H1 (cell line): ENCODE results near the gene OOSP4A. TPM values are rescaled to one million over a fixed set of nuclear protein-coding genes. Genes with fewer than 3 reads are reported as not detected.

Experiments used
- BCL11A ChIP-seq, 2 experiments: IDR thresholded peaks; one replicate each; pipeline ENCODE4 v1.6.1; 2011; ENCODE audit warnings: low read depth in 2 of 2, low read length in 2 of 2, mild to moderate bottlenecking in 2 of 2
- CHD1 ChIP-seq: IDR thresholded peaks from 2 replicates; pipeline ENCODE4 v1.6.1; 2012; ENCODE audit warnings: low read depth, low read length, improper control_type of control experiment
- TAF1 ChIP-seq: IDR thresholded peaks from 2 replicates; pipeline ENCODE4 v1.6.1; 2011; ENCODE audit warnings: mild to moderate bottlenecking, low read depth, low read length
- polyA plus RNA-seq, 7 experiments: library from polyadenylated mRNA; depleted of rRNA in 3 of 7; stranded (reverse) in 5 of 7; unstranded in 2 of 7; fragments of >200 nt in 5 of 7; fragments of 200-250 nt in 2 of 7; gene quantifications; 1 replicate in 5 of 7; 2 replicates in 1 of 7; 4 replicates in 1 of 7; pipeline versions ENCODE4 v1.2.1 to v1.2.3, GENCODE V29; 2011 to 2013; ENCODE audit warnings: missing spikeins in 2 of 7, mixed read lengths in 2 of 7
- total RNA-seq: library from RNA; stranded (reverse); fragmentation: NEBNext Ultra II Directional; extraction: Animal tissue kit (Norgen Biotek cat#: 25700); gene quantifications from 2 replicates; pipeline ENCODE4 v1.2.1, GENCODE V29; 2021
- TF ChIP-seq, protein P1 (sequence below): fragments of 300-600 bp; sonication (generic); IDR thresholded peaks from 2 replicates; pipeline ENCODE4 v1.7.1; 2012; ENCODE audit warnings: low read length, moderate library complexity, mild to moderate bottlenecking, inconsistent platforms; ENCODE audit not compliant: insufficient replicate concordance

The OOSP4A gene
- total and polyA plus RNA-seq, 2 of the 8 experiments (the other 6 are each of a cell fraction or from before 2014, with no cell fraction given): not detected

- TF ChIP-seq TAF1 (no peak), BCL11A (IDR thresholded peaks at IDR 0.05; ENCODE audit: low read depth in 2 of 2, low read length in 2 of 2) (no peak), CHD1 (no peak)
- TF ChIP-seq, protein P1, sequence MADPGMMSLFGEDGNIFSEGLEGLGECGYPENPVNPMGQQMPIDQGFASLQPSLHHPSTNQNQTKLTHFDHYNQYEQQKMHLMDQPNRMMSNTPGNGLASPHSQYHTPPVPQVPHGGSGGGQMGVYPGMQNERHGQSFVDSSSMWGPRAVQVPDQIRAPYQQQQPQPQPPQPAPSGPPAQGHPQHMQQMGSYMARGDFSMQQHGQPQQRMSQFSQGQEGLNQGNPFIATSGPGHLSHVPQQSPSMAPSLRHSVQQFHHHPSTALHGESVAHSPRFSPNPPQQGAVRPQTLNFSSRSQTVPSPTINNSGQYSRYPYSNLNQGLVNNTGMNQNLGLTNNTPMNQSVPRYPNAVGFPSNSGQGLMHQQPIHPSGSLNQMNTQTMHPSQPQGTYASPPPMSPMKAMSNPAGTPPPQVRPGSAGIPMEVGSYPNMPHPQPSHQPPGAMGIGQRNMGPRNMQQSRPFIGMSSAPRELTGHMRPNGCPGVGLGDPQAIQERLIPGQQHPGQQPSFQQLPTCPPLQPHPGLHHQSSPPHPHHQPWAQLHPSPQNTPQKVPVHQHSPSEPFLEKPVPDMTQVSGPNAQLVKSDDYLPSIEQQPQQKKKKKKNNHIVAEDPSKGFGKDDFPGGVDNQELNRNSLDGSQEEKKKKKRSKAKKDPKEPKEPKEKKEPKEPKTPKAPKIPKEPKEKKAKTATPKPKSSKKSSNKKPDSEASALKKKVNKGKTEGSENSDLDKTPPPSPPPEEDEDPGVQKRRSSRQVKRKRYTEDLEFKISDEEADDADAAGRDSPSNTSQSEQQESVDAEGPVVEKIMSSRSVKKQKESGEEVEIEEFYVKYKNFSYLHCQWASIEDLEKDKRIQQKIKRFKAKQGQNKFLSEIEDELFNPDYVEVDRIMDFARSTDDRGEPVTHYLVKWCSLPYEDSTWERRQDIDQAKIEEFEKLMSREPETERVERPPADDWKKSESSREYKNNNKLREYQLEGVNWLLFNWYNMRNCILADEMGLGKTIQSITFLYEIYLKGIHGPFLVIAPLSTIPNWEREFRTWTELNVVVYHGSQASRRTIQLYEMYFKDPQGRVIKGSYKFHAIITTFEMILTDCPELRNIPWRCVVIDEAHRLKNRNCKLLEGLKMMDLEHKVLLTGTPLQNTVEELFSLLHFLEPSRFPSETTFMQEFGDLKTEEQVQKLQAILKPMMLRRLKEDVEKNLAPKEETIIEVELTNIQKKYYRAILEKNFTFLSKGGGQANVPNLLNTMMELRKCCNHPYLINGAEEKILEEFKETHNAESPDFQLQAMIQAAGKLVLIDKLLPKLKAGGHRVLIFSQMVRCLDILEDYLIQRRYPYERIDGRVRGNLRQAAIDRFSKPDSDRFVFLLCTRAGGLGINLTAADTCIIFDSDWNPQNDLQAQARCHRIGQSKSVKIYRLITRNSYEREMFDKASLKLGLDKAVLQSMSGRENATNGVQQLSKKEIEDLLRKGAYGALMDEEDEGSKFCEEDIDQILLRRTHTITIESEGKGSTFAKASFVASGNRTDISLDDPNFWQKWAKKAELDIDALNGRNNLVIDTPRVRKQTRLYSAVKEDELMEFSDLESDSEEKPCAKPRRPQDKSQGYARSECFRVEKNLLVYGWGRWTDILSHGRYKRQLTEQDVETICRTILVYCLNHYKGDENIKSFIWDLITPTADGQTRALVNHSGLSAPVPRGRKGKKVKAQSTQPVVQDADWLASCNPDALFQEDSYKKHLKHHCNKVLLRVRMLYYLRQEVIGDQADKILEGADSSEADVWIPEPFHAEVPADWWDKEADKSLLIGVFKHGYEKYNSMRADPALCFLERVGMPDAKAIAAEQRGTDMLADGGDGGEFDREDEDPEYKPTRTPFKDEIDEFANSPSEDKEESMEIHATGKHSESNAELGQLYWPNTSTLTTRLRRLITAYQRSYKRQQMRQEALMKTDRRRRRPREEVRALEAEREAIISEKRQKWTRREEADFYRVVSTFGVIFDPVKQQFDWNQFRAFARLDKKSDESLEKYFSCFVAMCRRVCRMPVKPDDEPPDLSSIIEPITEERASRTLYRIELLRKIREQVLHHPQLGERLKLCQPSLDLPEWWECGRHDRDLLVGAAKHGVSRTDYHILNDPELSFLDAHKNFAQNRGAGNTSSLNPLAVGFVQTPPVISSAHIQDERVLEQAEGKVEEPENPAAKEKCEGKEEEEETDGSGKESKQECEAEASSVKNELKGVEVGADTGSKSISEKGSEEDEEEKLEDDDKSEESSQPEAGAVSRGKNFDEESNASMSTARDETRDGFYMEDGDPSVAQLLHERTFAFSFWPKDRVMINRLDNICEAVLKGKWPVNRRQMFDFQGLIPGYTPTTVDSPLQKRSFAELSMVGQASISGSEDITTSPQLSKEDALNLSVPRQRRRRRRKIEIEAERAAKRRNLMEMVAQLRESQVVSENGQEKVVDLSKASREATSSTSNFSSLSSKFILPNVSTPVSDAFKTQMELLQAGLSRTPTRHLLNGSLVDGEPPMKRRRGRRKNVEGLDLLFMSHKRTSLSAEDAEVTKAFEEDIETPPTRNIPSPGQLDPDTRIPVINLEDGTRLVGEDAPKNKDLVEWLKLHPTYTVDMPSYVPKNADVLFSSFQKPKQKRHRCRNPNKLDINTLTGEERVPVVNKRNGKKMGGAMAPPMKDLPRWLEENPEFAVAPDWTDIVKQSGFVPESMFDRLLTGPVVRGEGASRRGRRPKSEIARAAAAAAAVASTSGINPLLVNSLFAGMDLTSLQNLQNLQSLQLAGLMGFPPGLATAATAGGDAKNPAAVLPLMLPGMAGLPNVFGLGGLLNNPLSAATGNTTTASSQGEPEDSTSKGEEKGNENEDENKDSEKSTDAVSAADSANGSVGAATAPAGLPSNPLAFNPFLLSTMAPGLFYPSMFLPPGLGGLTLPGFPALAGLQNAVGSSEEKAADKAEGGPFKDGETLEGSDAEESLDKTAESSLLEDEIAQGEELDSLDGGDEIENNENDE: no peak
Measured at GRCh38 chr11:60018058-60018457, 54.2 kb downstream of the OOSP4A start (continued).
